ENCODE results near the gene HARS1.

- TF ChIP-seq CTCF (IDR thresholded peaks at IDR 0.05; ENCODE audit: insufficient read depth, low read depth, low read length) (no peak), EZH2 (IDR thresholded peaks at IDR 0.05; ENCODE audit: insufficient read depth, low read length) (no peak)
Observed at GRCh38 chr5:140711794-140712193, 20.6 kb upstream of the HARS1 start.
